ENCODE results near the gene C1QTNF8. TPM values are rescaled to one million over a fixed set of nuclear protein-coding genes. Genes with fewer than 3 reads are reported as not detected.

Gene C1QTNF8
- total RNA-seq, 1 donor from 2014 or later, result not detected

- peaks cover 7% of the 10 kb centered on the region for H3K27me3 Mint-ChIP-seq
- no peak overlapping the region for H3K27ac Mint-ChIP-seq
- no peak for DNase-seq
- H3K4me1 Mint-ChIP-seq, result no peaks in the 10 kb centered on the region
- H3K36me3 Mint-ChIP-seq (ENCODE audit: low read depth), result no peaks in the 10 kb centered on the region
- peaks cover 5% of the 10 kb centered on the region for H3K9me3 Mint-ChIP-seq
- intact Hi-C loops (cut with micrococcal nuclease), result no loop called here
- H3K4me3 Mint-ChIP-seq, result no peak overlapping the region
These were observed 32.3 kb downstream of the C1QTNF8 start for GRCh38 chr16:1063728-1064127.

GRCh38 chr16:1062895-1063294 lies 33.1 kb downstream of the C1QTNF8 start:
- Mint-ChIP-seq H3K4me1 (no peaks in the 10 kb centered on the region), H3K9me3 (peaks cover 5% of the 10 kb centered on the region), H3K27me3 (peaks cover 7% of the 10 kb centered on the region), H3K4me3 (no peak overlapping the region), H3K27ac (no peak overlapping the region), H3K36me3 (ENCODE audit: low read depth) (no peaks in the 10 kb centered on the region)
- DNase-seq, result no peak
- intact Hi-C loops (cut with micrococcal nuclease), result no loop called here

DNA sequence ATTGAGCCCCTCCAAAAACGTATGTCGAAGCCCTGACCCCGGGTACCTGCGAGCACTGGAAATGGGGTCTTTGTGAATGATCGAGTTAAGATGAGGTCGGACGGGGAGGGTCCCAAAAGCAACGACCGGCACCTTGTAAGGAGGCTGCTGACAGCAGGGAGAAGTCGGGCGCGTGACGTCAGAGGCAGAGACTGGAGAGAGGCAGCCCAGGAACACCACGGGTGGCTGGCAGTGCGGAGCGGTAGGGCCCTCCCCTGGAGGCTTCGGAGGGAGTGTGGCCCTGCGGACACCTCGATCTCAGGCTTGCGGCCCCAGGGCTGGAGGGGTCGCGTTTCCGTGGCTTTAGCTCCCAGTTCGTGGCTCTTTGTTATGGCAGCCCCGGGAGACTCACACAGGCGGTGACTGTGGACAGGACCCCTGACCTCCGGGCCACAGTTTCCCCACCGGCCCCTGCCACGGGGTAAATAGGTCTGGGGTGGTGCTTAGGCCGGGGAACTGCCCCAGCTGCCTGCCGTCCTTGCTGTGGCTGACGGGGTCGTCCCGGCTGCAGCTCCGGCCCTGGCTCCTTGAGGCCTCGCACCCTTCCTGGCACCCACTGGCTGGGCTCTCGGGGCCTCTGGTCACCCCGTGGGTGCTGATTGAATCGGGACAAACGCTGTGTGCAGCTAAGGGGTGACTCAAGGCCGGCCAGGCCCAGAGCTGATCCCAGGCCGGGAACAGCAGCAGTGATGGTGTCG lies 34.1 kb downstream of the C1QTNF8 start:
- Mint-ChIP-seq H3K27me3 (peaks cover 3% of the 10 kb centered on the region), H3K36me3 (ENCODE audit: low read depth) (no peaks in the 10 kb centered on the region)

DNA sequence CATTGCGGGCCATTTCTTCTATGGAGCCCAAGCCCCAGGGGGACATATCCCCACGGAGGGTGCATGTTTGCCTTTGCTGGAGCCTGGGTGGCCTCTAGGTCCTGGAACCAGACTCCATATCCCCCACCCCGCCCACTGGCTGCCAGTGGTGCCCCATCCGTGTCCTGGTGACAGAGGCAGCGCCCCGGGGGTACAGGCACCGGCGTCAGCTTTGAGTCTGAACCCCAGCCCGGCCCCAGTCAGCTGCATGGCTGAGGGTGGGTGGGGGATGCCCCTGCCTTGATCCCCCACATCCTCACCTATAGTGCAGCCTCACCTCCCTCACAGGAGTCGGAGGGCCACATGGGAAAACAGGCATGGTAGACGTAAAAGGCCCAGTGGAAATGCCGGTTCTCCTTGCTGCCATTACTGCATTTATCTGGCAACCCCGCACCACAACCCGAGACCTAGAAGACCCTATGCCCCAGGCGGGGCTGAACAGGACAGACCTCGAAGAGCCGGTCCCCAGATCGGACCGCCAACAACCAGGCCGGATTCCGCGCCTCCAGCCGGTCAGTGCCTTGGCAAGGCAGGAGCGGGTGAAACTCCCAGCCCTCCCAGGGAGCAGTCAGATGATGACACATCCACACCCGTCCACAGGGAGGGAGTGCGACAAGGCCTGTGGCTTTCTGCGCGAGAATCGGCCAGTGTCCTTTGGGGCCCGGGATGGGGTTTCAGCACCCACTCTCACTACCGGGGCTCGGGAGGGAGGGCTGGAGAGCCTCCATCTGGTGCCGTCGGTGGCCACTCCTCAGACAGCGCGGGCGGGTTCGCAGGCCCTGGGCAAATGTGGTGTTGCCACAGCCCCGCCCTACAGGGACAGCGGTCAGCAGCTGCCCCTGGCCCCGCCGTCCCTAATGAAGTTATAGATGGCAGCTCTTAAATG lies 35.4 kb downstream of the C1QTNF8 start:
- no peaks in the 10 kb centered on the region for H3K4me1 Mint-ChIP-seq

More for the DNA sequence above, 34.1 kb downstream of the C1QTNF8 start:
- DNase-seq, result no peak
- H3K4me3 Mint-ChIP-seq, result no peak overlapping the region
- H3K9me3 Mint-ChIP-seq, result peaks cover 5% of the 10 kb centered on the region
- no peak overlapping the region for H3K27ac Mint-ChIP-seq
- H3K4me1 Mint-ChIP-seq, result no peaks in the 10 kb centered on the region
- intact Hi-C loops (cut with micrococcal nuclease), result no loop called here

DNA sequence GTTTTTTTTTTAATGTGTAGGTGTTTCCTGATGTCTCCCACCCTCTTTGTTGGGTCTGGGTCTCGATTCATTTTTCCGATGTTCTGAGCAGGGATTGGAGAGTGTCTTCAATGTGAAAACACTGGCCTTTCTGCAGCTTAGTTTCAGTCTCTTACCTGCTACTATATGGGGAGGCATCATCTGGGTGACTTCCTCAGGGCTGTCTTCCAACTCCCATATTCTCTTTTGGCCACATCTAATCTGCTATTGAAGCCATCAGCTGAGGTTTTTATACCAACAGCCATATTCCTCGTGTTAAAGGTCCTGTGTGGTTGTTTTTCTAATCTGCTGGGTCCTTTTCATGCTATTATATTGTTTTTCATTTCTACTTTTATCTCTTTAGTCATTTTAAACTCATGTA lies 36.7 kb downstream of the C1QTNF8 start:
- peaks cover 5% of the 10 kb centered on the region for H3K9me3 Mint-ChIP-seq
- no peaks in the 10 kb centered on the region for H3K4me1 Mint-ChIP-seq
- DNase-seq, result no peak
- no peak overlapping the region for H3K4me3 Mint-ChIP-seq
- no peaks in the 10 kb centered on the region for H3K27me3 Mint-ChIP-seq
- H3K27ac Mint-ChIP-seq, result no peak overlapping the region
- no peaks in the 10 kb centered on the region for H3K36me3 Mint-ChIP-seq (ENCODE audit: low read depth)
- intact Hi-C loops (cut with micrococcal nuclease), result loop anchor here (5.0 kb wide), 1 partner anchor 247 kb away; no protein-coding TSS in a partner anchor

More for the DNA sequence above, 35.4 kb downstream of the C1QTNF8 start:
- H3K36me3 Mint-ChIP-seq (ENCODE audit: low read depth), result no peaks in the 10 kb centered on the region
- DNase-seq, result no peak
- H3K27me3 Mint-ChIP-seq, result peaks cover 3% of the 10 kb centered on the region
- peaks cover 5% of the 10 kb centered on the region for H3K9me3 Mint-ChIP-seq
- no peak overlapping the region for H3K4me3 Mint-ChIP-seq
- H3K27ac Mint-ChIP-seq, result no peak overlapping the region
- intact Hi-C loops (cut with micrococcal nuclease), result no loop called here

- H3K36me3 Mint-ChIP-seq (ENCODE audit: low read depth), result no peaks in the 10 kb centered on the region
- intact Hi-C loops (cut with micrococcal nuclease), result loop anchor here (5.0 kb wide), 1 partner anchor 246 kb away; no protein-coding TSS in a partner anchor
- H3K9me3 Mint-ChIP-seq, result peaks cover 5% of the 10 kb centered on the region
- no peak overlapping the region for H3K27ac Mint-ChIP-seq
- no peaks in the 10 kb centered on the region for H3K4me1 Mint-ChIP-seq
- no peaks in the 10 kb centered on the region for H3K27me3 Mint-ChIP-seq
- no peak overlapping the region for H3K4me3 Mint-ChIP-seq
- DNase-seq, result no peak
These were observed 37.8 kb downstream of the C1QTNF8 start for GRCh38 chr16:1058216-1058615.

DNA sequence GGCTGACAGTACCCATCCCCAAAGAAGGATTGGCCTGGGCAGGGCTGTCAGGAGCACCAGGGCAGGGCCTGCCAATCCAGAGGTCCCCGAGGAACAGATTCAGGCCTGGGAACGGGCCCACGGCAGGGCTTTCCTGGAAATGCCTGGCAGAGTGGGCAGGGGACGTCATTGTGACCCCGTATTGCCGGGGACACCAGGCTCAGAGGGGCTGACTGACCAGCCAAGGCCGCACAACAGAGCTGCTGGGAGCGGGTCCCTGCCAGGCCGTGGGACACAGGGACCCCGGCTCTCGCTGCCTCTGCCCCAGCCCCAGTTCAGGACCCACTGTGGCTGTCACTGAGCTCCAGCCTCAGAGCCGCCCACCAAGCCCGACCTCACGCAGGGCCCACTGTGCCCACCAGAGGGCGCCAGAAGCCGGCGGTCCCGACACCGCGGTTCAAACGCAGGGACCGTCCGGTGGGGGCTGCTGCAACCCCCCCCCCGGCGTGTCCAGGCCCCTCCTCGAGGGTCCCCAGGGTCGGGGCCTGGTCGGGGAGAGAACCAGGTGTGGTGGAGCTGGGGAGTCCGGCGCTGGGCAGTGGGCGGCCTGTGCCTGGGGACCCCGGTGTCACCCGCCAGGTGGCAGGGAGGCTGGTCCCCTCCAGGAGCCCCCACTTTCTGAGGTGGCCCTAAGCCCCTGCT lies 38.7 kb downstream of the C1QTNF8 start:
- H3K36me3 Mint-ChIP-seq (ENCODE audit: low read depth), result no peaks in the 10 kb centered on the region
- H3K9me3 Mint-ChIP-seq, result peaks cover 5% of the 10 kb centered on the region
- DNase-seq, result peak; percentile 87
- no peaks in the 10 kb centered on the region for H3K27me3 Mint-ChIP-seq
- H3K4me3 Mint-ChIP-seq, result no peak overlapping the region
- intact Hi-C loops (cut with micrococcal nuclease), result loop anchor here (5.0 kb wide), 1 partner anchor 245 kb away; no protein-coding TSS in a partner anchor
- no peak overlapping the region for H3K27ac Mint-ChIP-seq
- H3K4me1 Mint-ChIP-seq, result no peaks in the 10 kb centered on the region

- DNase-seq, result no peak
- Mint-ChIP-seq H3K27me3 (no peaks in the 10 kb centered on the region), H3K4me1 (no peaks in the 10 kb centered on the region), H3K36me3 (ENCODE audit: low read depth) (no peaks in the 10 kb centered on the region), H3K27ac (no peak overlapping the region), H3K9me3 (peaks cover 5% of the 10 kb centered on the region), H3K4me3 (no peak overlapping the region)
- intact Hi-C loops (cut with micrococcal nuclease), result loop anchor here (5.0 kb wide), 1 partner anchor 244 kb away; no protein-coding TSS in a partner anchor
These were observed 39.8 kb downstream of the C1QTNF8 start for GRCh38 chr16:1056196-1056595.

DNA sequence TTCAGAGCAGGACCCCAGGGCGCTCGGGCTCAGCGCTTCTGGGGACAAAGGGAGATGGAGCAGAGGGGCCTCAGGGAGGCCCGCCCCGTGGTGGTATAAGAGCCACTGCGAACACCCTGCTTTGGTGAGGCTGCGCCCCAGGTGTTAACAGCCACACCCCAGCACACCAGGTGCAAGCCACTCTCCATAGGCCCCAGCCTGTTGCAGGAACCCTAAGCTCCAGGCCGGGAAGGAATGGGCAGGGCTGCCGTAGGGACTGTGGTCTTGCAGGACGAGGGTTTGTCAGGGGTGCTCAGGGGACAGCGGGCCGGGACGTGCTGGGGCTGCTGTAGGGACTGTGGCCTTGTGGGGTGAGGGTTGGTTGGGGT lies 40.5 kb downstream of the C1QTNF8 start:
- H3K4me3 Mint-ChIP-seq, result no peak overlapping the region
- H3K27ac Mint-ChIP-seq, result no peak overlapping the region
- no peak for DNase-seq
- no peaks in the 10 kb centered on the region for H3K27me3 Mint-ChIP-seq
- no peaks in the 10 kb centered on the region for H3K4me1 Mint-ChIP-seq
- no peaks in the 10 kb centered on the region for H3K36me3 Mint-ChIP-seq (ENCODE audit: low read depth)
- H3K9me3 Mint-ChIP-seq, result peaks cover 5% of the 10 kb centered on the region
- intact Hi-C loops (cut with micrococcal nuclease), result loop anchor here (5.0 kb wide), 1 partner anchor 243 kb away; no protein-coding TSS in a partner anchor

- intact Hi-C loops (cut with micrococcal nuclease), result loop anchor here (5.0 kb wide), 1 partner anchor 243 kb away; no protein-coding TSS in a partner anchor
- H3K27ac Mint-ChIP-seq, result no peak overlapping the region
- H3K4me1 Mint-ChIP-seq, result no peaks in the 10 kb centered on the region
- peak; percentile 76 for DNase-seq
- H3K4me3 Mint-ChIP-seq, result no peak overlapping the region
- no peaks in the 10 kb centered on the region for H3K27me3 Mint-ChIP-seq
- peaks cover 5% of the 10 kb centered on the region for H3K9me3 Mint-ChIP-seq
- H3K36me3 Mint-ChIP-seq (ENCODE audit: low read depth), result no peaks in the 10 kb centered on the region
These were observed 41.1 kb downstream of the C1QTNF8 start for GRCh38 chr16:1054660-1055556.

DNA sequence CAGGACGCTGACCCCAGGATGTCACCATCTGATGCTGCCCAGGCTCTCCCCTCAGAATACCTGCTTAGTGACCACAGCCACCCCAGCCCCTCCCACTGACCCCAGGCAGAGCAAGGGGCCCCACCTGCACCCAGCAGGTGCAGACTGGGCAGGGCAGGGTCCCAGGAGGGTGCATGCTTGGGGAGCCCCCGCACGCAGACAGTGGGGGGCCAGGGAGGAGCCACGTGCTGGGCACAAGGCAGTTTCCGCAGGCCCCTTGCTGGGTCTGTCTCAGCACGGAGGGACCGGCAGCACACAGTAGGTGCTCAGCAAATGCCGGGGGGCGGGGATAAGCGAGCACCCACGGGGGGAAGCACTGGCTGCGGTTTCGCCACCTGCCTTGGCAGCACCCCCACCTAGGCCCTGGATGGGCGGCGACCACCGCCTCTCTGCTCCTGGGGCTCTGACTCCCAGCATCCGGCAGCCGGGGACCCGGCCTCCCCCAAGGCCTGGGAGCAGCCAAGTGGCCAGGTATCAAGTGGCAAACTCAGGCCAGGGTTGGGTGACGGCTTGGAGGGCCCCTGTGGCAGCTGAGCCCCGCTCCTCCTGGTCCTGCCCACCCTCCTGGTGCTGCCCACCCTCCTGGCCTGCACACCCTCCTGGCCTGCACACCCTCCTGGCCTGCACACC lies 42.2 kb downstream of the C1QTNF8 start:
- Mint-ChIP-seq H3K27ac (no peak overlapping the region), H3K4me1 (no peaks in the 10 kb centered on the region)
- intact Hi-C loops (cut with micrococcal nuclease), result no loop called here

GRCh38 chr16:1053121-1053521 lies 42.9 kb downstream of the C1QTNF8 start:
- intact Hi-C loops (cut with micrococcal nuclease), result no loop called here
- H3K27me3 Mint-ChIP-seq, result no peaks in the 10 kb centered on the region
- H3K4me3 Mint-ChIP-seq, result no peak overlapping the region
- no peak overlapping the region for H3K27ac Mint-ChIP-seq
- no peaks in the 10 kb centered on the region for H3K36me3 Mint-ChIP-seq (ENCODE audit: low read depth)
- DNase-seq, result no peak
- H3K9me3 Mint-ChIP-seq, result no peaks in the 10 kb centered on the region
- H3K4me1 Mint-ChIP-seq, result no peaks in the 10 kb centered on the region

More for the DNA sequence above, 42.2 kb downstream of the C1QTNF8 start:
- Mint-ChIP-seq H3K36me3 (ENCODE audit: low read depth) (no peaks in the 10 kb centered on the region), H3K4me3 (no peak overlapping the region), H3K9me3 (no peaks in the 10 kb centered on the region), H3K27me3 (no peaks in the 10 kb centered on the region)
- no peak for DNase-seq
